ENCODE results near the gene ETV6.
"Not testable (repeated sequence)": the region's sequence is repeated elsewhere in the genome, so short reads cannot be mapped to it uniquely, and the experiment has no call there.

Gene ETV6

DNA sequence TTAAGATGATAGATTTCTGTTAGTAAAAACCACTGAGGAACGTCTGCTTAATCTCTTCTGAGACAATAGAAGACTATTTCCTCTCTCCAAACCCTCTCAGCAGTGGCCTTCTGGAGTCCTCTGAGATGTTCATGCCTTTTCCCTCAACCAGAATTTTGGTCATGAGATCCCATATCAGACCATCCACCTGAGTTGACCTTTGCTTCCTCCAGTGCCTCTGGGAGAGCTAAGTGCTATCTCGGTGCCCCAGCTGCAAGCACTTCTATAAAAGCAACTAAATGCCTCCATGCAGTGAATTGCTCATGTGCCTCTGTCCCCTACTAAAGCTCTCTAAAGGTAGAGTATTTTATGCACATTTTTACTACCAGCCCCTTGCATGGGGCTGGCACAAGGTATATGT, 248.4 kb downstream of the ETV6 start:
- no peak for DNase-seq

DNA sequence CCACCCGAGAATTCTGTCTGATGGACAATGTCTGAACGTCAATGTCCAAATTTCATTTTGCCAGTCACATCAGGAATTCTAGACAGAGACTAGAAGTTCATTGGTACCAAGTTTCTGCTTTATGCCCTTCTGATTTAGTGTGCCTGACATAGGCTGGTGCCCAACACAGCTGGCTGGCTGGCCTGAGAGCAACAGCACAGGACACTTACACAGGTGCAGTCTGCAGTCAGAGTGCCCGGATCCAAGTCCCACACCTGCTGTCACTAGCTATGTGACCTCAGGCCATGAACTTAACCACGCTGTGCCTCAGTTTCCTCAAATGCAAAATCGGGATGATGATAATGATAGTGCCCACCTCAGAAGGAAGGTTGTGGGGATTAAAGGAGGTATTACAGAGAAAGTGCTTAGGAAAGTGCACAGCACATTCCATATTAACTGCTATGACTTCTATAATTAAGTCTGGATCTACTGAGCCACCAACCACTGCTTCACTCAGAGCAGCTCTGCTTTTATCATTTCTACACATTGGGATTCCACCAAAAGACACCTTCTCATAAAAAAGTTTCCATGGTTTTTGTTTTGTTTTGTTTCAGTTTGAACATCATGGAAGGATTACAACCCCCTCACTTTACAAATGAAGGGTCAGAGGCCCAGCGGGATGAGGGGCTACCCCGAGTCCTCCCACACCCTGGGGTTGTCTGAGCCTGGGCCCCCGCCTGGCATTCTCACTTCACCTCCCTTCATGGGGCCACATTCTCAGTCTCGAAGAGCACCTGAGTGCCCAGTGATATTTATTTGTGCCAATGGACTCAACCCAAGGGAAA, 252.4 kb downstream of the ETV6 start:
- DNase-seq = peak; percentile 79

GRCh38 chr12:11902525-11902875, 253.0 kb downstream of the ETV6 start:
- DNase-seq = no peak

- no peak for DNase-seq
Observed at GRCh38 chr12:11904124-11904523, 254.7 kb downstream of the ETV6 start.

DNA sequence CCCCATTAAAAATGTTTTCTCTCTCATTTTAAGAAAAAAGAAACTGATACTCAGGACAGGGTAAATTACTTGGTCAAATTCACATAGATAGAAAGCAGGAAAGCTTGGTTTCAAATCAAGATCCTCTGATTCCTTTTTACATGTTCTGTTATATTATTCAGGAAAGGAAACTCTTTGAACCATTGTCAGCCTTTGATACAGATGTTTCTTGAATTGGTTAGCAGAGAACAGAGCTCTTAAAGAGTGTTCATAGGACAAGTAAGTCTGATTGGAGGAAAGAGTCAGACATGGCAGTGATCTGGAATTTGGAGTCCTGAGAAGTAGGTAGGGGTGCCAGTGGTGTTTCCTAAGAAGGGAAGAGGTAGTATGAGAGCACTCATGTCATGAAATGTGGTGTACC, 256.1 kb downstream of the ETV6 start:
- no peak for DNase-seq

- no peak for DNase-seq
Observed at GRCh38 chr12:11906286-11906935, 256.9 kb downstream of the ETV6 start.

DNA sequence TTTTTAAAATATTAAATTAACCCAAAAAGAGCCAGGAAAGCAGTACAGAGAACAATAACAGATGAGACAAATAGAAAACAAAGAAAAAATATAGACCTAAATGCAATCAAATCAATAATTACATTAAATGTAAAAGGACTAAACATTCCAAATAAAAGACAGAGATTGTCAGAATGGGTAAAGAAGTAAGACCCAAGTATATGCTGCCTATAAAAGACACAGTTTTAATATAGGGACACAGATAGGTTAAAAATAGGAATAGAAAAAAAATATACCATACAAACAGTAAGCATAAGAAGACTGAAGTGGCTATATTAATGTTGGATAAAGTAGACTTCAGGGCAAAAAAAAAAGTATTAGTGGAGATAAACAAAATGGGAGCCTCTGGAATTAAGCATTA, 258.2 kb downstream of the ETV6 start:
- DNase-seq = no peak

- not testable (repeated sequence) for DNase-seq
Observed at GRCh38 chr12:11909406-11909805, 259.9 kb downstream of the ETV6 start.

DNA sequence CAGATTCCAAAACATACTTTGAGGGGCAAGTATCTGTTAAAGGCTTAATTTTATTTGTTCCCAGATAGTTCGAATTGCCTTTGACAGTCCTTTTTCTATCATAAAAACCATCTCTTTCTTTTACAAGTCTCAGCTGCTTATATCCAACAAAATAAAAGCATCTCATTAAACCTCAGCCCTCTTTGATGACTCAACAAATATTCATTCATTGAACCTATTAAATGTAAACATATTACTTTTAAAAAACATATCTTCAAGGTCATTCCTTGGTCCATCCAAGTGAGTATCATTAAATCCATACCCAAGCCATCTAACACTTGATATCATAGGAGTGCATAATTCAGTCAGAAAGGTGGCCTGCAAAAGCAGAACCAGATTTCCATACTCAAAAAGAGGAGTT, 266.6 kb downstream of the ETV6 start:
- no peak for DNase-seq

DNA sequence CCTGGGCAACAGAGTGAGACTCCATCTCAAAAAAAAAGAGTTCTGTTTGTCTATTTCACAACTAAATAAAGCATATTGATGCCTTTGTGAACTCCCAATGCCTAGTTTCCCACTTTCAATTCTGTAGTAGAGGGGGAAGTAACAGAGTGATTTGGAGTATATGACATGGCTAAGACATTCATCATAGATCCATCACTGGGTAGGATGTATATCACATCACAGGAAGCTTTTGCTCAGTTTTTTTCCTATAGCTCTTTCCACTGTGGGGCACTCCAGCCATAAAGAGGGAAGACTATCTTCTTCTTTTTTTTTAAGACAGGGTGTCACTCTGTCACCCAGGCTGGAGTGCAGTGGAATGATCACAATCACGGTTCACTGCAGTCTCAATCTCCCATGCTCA, 267.3 kb downstream of the ETV6 start:
- DNase-seq = no peak

DNA sequence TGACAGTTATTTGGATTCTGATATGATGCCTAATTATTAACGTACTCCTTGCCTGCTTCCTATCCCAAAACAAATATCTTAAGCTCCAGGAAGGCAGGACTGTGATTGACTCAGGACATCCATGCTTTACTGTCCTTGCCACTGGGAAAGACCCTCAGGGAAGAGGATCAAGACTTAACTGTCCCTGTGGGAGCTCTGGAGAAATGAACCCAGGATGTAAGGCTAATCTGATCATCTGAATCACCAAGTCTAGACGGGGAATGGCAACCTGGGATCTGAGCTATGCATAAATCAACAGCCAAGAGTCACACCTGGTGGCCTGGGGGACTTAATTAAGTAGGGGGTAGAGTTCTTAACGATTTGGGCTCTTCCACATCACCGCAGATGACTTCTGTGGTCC, 268.0 kb downstream of the ETV6 start:
- DNase-seq = no peak

DNA sequence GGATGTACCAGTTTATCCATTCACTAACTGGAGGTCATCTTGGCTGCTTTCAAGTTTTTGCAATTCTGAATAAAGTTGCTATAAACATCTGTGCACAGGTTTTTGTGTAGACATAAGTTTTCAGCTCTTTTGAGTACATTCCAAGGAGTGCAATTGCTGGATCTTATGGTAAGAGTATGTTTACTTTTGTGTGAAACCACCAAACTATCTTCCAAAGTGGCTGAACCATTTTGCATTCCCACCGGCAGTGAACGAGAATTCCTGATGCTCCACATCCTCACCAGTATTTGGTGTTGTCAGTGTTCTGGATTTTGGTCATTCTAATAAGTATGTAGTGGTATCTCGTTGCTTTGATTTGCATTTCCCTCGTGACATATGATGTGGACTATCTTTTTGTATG, 270.8 kb downstream of the ETV6 start:
- DNase-seq = no peak

- no peak for DNase-seq
Observed at GRCh38 chr12:11922361-11922760, 272.9 kb downstream of the ETV6 start.

- DNase-seq = no peak
Observed at GRCh38 chr12:11923067-11923466, 273.6 kb downstream of the ETV6 start.

- no peak for DNase-seq
Observed at GRCh38 chr12:11927286-11927935, 277.9 kb downstream of the ETV6 start.

DNA sequence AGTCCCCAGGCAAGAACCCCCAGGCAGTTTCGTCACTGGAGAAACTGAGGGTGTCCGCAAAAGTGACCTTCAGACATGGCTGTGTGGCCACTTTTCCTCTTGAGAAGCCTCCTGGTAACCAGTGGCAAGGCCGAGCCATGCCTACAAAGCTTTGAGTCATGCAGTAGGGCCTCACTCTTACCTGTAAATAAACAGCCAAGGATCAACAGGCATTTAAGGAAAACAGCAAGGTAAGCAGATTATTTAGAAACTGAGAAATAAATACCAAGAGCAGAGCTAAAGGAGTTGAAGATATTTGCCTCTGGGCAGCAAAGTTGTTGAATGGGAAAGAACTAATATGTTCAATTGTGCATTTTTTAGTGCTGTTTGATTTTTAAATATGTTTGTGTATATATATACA, 280.2 kb downstream of the ETV6 start:
- DNase-seq = no peak

- DNase-seq = no peak
Observed at GRCh38 chr12:11939223-11939622, 289.7 kb downstream of the ETV6 start.

DNA sequence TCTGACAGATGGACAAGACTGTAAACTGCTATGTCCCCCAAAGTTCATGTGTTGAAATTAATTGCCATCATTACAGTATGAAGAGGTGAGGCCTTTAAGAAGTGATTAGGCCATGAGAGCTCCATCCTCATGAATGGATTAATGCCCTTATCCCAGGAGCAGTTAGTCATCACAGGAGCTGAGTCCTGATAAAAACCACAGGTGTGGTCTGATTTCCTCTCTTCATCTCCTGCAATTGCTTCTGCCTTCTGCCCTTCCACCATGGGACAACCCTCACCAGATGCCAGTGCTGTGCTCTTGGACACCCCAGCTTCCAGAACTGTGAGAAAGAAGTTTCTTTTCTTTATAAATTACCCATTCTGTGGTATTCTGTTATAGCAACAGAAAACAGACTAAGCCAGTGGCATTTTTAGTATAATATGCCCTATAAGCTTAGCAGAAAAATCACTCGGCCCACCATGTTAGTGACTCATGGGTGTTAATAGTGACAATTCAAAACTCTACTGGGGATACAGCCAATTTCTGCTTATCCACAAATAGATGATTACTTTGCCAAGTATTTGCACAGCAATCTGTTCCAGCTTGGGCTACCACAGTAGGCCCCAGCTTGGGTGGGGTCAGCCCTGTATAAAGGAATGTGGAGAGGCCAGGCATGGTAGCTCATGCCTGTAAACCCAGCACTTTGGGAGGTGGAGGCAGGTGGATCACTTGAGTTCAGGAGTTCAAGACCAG, 292.3 kb downstream of the ETV6 start:
- DNase-seq = no peak

DNA sequence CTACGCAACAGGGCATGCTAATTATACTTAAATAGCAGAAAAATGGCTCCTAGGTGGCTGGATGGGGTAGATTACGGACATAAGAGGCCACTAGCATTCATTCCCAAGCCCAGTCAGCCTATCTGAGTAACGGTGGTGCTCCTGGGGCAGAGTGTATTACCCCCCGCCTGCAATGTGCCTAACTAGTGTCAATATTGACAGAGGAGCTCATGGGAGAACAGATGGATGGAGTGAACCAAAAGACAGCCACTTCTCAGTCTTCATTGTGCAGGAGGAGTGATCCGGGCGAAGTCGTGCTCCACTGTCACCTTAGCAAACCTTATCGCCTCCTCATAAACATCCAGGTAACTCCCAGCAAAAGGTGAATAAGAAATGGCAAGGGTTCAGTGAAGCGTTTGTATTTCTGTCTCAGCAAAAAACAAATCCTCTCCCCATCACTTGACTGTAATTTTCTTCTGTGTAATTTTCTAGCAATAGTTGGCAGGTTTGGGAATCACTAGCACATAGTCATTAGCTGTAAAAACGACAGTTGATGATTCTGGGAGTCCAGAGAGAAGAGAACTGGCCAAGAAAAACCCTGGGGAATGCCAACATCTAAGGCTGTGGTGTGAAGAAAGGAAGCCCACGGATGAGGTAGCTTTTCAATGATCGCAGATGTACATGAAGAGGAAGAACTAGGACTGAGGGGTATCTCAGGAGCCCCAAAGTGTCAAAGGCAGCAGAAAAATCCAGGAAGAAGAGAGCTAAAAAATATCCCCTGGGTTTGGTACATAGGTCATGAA, 294.6 kb downstream of the ETV6 start:
- no peak for DNase-seq

All from activated CD4-positive, alpha-beta T cell treated with anti-CD3 and anti-CD28 coated beads for 48 hours (primary cell).